ENCODE measurements around the gene INHBA. TPM values are rescaled to one million over a fixed set of nuclear protein-coding genes. Genes with fewer than 3 reads are reported as not detected.

Gene INHBA
- total RNA-seq, 1 experiment from 2014 or later = 17.3 TPM

- ChIA-PET POLR2A (ENCODE audit: unreplicated experiment) (interaction anchor here (0.5 kb wide), 1 partner anchor 648 kb away, joined by 3 read pairs; no protein-coding TSS in a partner anchor), CTCF (no interaction called here)
- BruUV-seq (replicated peaks) = no TSS peak
- no peaks in the 10 kb centered on the region for H3K27me3 ChIP-seq (ENCODE audit: insufficient read depth, low read depth)
- no peak overlapping the region for H3K4me2 ChIP-seq
- H3K9me2 ChIP-seq (ENCODE audit: insufficient read depth) = no peaks in the 10 kb centered on the region
- 0 out of 2 replicates have a peak, but pooled peaks cover 3% of the 10 kb centered on the region for H3K9me3 ChIP-seq (ENCODE audit: insufficient read depth, low read depth)
- H3K27ac ChIP-seq = no peak overlapping the region
- no peak for DNase-seq
- no peaks in the 10 kb centered on the region for H4K20me1 ChIP-seq (ENCODE audit: insufficient read depth)
- no peaks in the 10 kb centered on the region for H3K36me3 ChIP-seq (ENCODE audit: low read depth)
- H3F3A ChIP-seq (ENCODE audit: insufficient read depth, low read depth) = no peaks in the 10 kb centered on the region
- TF ChIP-seq, protein P1, sequence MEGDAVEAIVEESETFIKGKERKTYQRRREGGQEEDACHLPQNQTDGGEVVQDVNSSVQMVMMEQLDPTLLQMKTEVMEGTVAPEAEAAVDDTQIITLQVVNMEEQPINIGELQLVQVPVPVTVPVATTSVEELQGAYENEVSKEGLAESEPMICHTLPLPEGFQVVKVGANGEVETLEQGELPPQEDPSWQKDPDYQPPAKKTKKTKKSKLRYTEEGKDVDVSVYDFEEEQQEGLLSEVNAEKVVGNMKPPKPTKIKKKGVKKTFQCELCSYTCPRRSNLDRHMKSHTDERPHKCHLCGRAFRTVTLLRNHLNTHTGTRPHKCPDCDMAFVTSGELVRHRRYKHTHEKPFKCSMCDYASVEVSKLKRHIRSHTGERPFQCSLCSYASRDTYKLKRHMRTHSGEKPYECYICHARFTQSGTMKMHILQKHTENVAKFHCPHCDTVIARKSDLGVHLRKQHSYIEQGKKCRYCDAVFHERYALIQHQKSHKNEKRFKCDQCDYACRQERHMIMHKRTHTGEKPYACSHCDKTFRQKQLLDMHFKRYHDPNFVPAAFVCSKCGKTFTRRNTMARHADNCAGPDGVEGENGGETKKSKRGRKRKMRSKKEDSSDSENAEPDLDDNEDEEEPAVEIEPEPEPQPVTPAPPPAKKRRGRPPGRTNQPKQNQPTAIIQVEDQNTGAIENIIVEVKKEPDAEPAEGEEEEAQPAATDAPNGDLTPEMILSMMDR (conservative IDR thresholded peaks at IDR 0.05) = no peak
- TF ChIP-seq EZH2 (IDR thresholded peaks at IDR 0.05; ENCODE audit: low read depth) = no peak
- no peaks in the 10 kb centered on the region for H3K79me2 ChIP-seq (ENCODE audit: low read depth)
- no peak overlapping the region for H3K4me3 ChIP-seq
- H2AFZ ChIP-seq = no peak overlapping the region
- intact Hi-C loops (cut with micrococcal nuclease; ENCODE audit: unreplicated experiment) = no loop called here
- H3K4me1 ChIP-seq (replicated peaks; ENCODE audit: insufficient read depth) = no peaks in the 10 kb centered on the region
These were observed 59.3 kb downstream of the INHBA start for GRCh38 chr7:41643616-41644015.

- no peaks in the 10 kb centered on the region for H3K36me3 ChIP-seq (ENCODE audit: low read depth)
- TF ChIP-seq EZH2 (IDR thresholded peaks at IDR 0.05; ENCODE audit: low read depth) = no peak
- TF ChIP-seq, protein P1 (conservative IDR thresholded peaks at IDR 0.05) = no peak
- H3K4me3 ChIP-seq = no peak overlapping the region
- DNase-seq = no peak
- H3F3A ChIP-seq (ENCODE audit: insufficient read depth, low read depth) = no peaks in the 10 kb centered on the region
- POLR2A ChIA-PET (ENCODE audit: unreplicated experiment) = no interaction called here
- H3K4me1 ChIP-seq (replicated peaks; ENCODE audit: insufficient read depth) = no peaks in the 10 kb centered on the region
- H3K9me3 ChIP-seq (ENCODE audit: insufficient read depth, low read depth) = 0 out of 2 replicates have a peak, but pooled peaks cover 4% of the 10 kb centered on the region
- no peaks in the 10 kb centered on the region for H3K79me2 ChIP-seq (ENCODE audit: low read depth)
- no peaks in the 10 kb centered on the region for H3K27me3 ChIP-seq (ENCODE audit: insufficient read depth, low read depth)
- no peak overlapping the region for H3K4me2 ChIP-seq
- no peak overlapping the region for H2AFZ ChIP-seq
- BruUV-seq (replicated peaks) = no TSS peak
- H3K9me2 ChIP-seq (ENCODE audit: insufficient read depth) = 0 out of 2 replicates have a peak, but pooled peaks cover 5% of the 10 kb centered on the region
- no peaks in the 10 kb centered on the region for H4K20me1 ChIP-seq (ENCODE audit: insufficient read depth)
- H3K27ac ChIP-seq = no peak overlapping the region
- intact Hi-C loops (cut with micrococcal nuclease; ENCODE audit: unreplicated experiment) = no loop called here
- CTCF ChIA-PET = no interaction called here
These were observed 61.2 kb downstream of the INHBA start for GRCh38 chr7:41641665-41642014.

DNA sequence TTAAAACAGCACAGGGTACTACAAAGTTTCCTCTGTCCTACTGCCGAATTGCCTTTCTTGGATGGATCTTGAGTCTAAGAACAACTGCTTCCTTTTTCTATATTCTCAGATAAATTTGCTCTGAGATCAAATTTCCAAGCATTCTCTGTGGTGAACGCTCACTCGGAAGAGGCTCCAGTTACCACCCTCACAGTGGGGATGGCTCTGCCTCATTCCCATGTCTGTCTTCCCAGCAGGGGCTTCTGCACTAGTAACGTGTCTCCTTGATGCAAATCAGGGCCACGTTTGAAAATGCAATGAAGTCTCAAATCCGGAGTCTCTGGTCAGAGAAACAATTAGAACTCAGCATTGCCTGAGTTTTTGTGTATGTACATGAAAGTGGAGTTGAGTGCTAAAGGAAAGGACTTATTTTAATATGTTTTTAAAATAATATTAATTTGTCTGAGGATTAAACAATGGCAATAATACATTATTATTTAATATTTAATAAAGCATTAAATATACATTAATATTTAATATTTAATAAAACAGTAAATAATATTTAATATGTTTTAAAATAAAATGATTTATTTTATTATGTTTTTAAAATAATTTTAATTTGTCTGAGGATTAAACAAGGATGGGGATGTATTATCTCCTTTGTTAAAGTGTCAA, 61.8 kb downstream of the INHBA start:
- BruUV-seq (replicated peaks) = no TSS peak
- H3K4me3 ChIP-seq = no peak overlapping the region
- ChIA-PET CTCF (no interaction called here), POLR2A (ENCODE audit: unreplicated experiment) (no interaction called here)
- no peaks in the 10 kb centered on the region for H3F3A ChIP-seq (ENCODE audit: insufficient read depth, low read depth)
- 0 out of 2 replicates have a peak, but pooled peaks cover 5% of the 10 kb centered on the region for H3K9me2 ChIP-seq (ENCODE audit: insufficient read depth)
- DNase-seq = no peak
- H2AFZ ChIP-seq = no peak overlapping the region
- H3K79me2 ChIP-seq (ENCODE audit: low read depth) = no peaks in the 10 kb centered on the region
- TF ChIP-seq EZH2 (IDR thresholded peaks at IDR 0.05; ENCODE audit: low read depth) = no peak
- TF ChIP-seq, protein P1 (conservative IDR thresholded peaks at IDR 0.05) = no peak
- 0 out of 2 replicates have a peak, but pooled peaks cover 4% of the 10 kb centered on the region for H3K9me3 ChIP-seq (ENCODE audit: insufficient read depth, low read depth)
- H3K4me1 ChIP-seq (replicated peaks; ENCODE audit: insufficient read depth) = no peaks in the 10 kb centered on the region
- H3K27me3 ChIP-seq (ENCODE audit: insufficient read depth, low read depth) = no peaks in the 10 kb centered on the region
- H3K36me3 ChIP-seq (ENCODE audit: low read depth) = no peaks in the 10 kb centered on the region
- intact Hi-C loops (cut with micrococcal nuclease; ENCODE audit: unreplicated experiment) = no loop called here
- no peaks in the 10 kb centered on the region for H4K20me1 ChIP-seq (ENCODE audit: insufficient read depth)
- no peak overlapping the region for H3K4me2 ChIP-seq
- H3K27ac ChIP-seq = no peak overlapping the region

All from PC-9 (cell line).